EH (cell line): ENCODE results near the gene USP30.

Source experiments
- DNase-seq: peaks from one replicate; pipeline ENCODE4 v3.0.0-alpha.2; 2015; ENCODE audit warnings: low read depth

USP30 gene

DNA sequence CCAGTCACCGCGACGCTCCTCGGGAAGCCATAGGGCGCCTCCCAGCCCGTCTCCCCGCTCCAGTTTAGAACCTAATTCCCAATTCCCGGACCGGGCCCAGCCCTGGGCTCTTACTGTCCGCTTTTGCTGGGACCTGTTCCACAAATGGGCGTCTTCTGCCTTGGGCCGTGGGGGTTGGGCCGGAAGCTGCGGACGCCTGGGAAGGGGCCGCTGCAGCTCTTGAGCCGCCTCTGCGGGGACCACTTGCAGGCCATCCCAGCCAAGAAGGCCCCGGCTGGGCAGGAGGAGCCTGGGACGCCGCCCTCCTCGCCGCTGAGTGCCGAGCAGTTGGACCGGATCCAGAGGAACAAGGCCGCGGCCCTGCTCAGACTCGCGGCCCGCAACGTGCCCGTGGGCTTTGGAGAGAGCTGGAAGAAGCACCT lies 45.8 kb downstream of the USP30 start:
- peak; percentile 73 for DNase-seq

DNA sequence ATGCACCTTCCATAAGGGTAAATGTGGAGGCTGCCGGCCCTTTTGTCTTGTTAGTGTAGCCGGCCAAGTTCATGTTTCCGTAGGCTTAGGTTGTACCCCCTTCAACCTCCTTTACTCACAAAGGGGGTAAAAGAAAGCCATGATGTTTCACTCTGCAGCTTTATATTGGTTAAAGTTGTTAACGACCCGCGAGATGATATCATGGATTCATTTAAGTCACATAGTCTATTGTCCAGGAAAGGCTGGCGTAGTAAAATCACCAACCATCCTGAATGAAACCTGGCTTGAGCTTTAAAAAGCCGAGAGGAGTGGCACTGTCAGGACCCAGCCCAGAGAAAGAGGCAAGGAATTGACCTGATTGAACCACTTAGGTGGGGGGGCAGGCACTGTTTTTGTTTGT lies 46.3 kb downstream of the USP30 start:
- no peak for DNase-seq

- DNase-seq = peak; percentile 30
Observed at GRCh38 chr12:109099431-109100020, 47.1 kb downstream of the USP30 start.

DNA sequence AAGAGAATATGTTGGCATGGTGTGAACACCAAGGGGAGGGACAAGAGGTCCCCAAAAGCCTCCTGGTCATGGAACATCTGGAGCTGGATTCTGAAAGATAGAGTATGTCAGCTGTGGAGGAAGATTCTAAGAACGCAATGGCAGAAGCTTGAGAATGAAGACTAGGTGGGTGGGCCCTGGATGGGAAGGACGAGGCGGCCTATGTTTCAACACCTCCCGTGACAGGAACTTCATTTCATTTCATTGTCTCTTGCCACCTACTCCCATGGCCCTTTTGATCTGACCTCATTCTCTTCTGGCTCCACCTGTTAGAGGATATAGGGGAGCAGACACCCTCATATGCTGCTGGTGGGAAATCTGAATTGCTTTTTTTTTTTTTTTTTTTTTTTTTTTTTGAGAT lies 48.4 kb downstream of the USP30 start:
- DNase-seq = no peak

DNA sequence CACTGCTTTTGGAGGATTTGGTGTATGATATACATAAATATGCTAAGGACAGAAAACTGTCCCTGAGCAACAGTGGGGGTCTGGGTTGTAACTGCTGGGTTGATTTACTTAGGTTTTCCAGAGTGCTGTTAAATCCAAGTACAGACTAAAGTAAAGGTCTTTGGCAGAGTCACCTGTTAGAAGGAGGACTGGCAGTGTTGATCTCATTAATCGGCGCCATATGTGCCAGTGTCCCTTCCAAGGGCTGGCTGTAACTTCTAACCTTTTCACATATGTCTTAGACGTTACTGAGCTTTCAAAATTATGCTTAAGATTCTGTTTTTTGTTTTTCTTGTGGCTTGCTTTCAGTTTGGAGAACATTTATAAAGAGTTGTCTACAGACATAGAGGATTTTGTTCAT lies 50.1 kb downstream of the USP30 start:
- no peak for DNase-seq

- DNase-seq = no peak
Observed at GRCh38 chr12:109105176-109105575, 52.8 kb downstream of the USP30 start.

GRCh38 chr12:109109746-109110350 lies 57.5 kb downstream of the USP30 start:
- DNase-seq = no peak

- peak; percentile 88 for DNase-seq
Observed at GRCh38 chr12:109110988-109111495, 58.7 kb downstream of the USP30 start.

DNA sequence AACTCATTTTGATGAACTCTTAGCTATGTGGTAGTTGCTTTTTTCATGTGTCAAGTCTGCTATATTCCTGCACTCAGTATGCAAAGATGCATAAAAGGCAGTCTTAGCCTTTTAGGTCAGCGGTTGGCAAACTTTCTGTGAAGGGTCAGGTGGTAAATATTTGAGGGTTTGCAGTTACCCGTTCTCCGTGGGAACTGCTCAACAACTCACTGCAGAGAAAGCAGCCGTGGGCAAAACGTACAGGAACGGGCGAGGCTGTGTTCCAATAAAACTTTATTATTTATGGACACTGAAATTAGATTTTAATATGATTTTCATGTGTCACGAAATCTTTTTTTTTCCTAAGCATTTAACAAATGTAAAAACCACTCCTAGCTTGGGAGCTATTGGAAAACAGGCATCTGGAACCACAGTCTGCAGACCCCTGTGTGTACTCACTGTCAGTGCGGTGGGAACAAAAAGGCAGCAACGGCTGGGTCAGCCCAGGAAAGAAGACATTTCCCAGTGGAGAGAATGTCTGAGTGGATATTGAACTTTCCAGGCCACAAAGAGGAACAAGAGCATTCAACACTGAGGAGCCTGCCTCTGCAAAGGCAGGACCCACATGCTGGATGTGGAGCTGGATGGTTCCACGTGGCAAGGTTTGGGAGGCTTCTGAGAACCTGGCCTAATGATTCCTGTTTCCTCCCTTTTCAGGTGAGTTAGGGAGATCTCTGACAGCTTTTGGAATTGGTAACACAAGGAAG lies 60.5 kb downstream of the USP30 start:
- DNase-seq = no peak

GRCh38 chr12:109113661-109114321 lies 61.4 kb downstream of the USP30 start:
- no peak for DNase-seq

DNA sequence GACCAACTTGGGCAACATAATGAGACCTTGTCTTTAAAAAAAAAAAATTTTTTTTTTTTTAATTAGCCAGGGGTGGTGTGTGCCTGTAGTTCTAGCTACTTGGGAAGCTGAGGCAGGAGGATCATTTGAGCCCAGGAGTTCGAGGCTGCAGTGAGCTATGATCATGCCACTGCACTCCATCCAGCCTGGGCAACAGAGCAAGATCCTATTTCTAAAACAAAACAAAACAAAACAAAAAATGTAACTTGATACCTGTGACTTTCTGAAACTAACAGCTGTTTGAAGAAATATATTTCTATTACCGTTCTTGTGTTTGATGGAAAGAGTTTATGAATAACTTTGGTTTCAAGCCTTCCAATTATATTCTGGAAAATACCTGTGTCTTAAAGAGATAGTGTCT lies 62.3 kb downstream of the USP30 start:
- no peak for DNase-seq

- no peak for DNase-seq
Observed at GRCh38 chr12:109115404-109115757, 63.0 kb downstream of the USP30 start.

DNA sequence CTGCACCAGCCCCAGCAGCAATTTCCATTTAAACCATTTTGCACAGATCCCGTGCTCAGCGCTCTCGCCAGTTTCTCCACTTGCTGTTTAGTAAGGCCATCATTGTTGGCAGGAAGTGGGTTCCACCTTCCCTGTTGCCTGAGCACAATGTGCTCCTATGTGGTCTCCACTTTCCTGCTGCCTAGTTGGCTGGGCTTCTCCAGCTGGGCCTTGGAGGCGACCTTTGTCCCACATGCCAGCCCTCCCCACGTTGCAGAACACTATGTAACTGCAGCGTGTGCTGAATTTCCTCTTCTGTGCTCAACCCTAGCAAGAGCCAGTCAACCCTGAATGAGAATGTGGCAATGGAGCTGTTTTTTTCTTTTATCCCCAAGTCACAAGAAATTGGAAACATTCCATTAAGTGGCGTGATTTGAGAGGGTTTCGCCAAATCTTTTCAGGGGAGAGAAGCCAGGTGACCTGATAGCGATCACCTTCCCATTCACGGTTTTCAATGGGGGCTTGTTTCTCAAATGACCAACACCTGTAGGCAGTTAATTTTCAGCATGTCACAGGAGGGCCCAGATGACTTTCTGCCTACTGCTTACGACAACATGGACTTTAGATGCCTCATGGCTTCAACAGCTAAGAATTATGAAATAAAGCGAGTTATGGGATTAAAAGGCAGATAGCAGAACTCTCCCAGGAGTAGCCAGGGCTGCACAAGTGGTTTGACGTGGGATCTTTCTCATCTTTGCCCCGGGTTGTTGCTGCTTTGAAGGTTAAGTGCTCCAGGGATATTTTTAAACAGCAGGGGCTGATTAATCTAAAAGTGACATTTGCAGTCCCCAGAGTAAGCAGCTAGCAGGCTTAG lies 63.6 kb downstream of the USP30 start, which contains the start of gene ACACB:
Gene ACACB (plus strand): TSS at position 830 of the 853 bp plus-strand sequence. CDS start 22,819 bp downstream, outside the sequence.
- DNase-seq = no peak

DNA sequence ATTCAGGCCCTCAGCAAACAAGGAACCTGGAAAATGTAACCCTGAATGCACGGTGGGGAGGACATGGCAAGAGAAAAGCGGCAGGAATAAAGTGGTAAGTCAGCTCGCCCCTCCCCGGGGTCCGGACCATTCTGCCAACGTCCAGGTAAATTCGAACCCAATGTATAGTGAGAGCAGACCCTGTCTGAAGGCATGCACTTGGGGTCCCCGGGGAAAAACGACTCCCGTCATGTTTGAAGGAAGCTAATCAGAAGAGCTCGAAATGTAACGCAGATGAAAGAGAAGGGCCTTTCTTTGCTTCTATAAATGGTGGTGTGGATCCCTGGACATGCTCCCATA lies 64.2 kb downstream of the USP30 start:
- DNase-seq = no peak

GRCh38 chr12:109120095-109120494 lies 67.7 kb downstream of the USP30 start:
- DNase-seq = no peak

GRCh38 chr12:109120557-109120956 lies 68.2 kb downstream of the USP30 start:
- no peak for DNase-seq

- no peak for DNase-seq
Observed at GRCh38 chr12:109121346-109121880, 69.0 kb downstream of the USP30 start.

- no peak for DNase-seq
Observed at GRCh38 chr12:109124878-109125648, 72.7 kb downstream of the USP30 start.

GRCh38 chr12:109125791-109126190 lies 73.4 kb downstream of the USP30 start:
- DNase-seq = no peak

GRCh38 chr12:109126784-109127183 lies 74.4 kb downstream of the USP30 start:
- DNase-seq = no peak
